Measurements from ENCODE around the gene SIAE. TPM values are rescaled to one million over a fixed set of nuclear protein-coding genes. Genes with fewer than 3 reads are reported as not detected.

SIAE gene
- total RNA-seq, 3 donors from 2014 or later (not counting 1 experiment from before 2014, with no cell fraction given) = 2.5 to 5.4 (median 2.5) TPM

GRCh38 chr11:124678416-124678815 lies 4.9 kb upstream of the SIAE start:
- Histone ChIP-seq H3K9me3 (ENCODE audit: control insufficient read depth, insufficient read depth, low read length) (peaks cover 4% of the 10 kb centered on the region), H3K27ac (ENCODE audit: low read length) (no peak overlapping the region), H3K36me3 (ENCODE audit: control insufficient read depth, insufficient read depth, low read length) (no peaks in the 10 kb centered on the region), H3K27me3 (ENCODE audit: control insufficient read depth, insufficient read depth, low read length) (no peaks in the 10 kb centered on the region), H3K4me3 (ENCODE audit: low read length) (no peak overlapping the region), H3K4me1 (ENCODE audit: control insufficient read depth, insufficient read depth, low read length) (peaks cover 8% of the 10 kb centered on the region)
- Mint-ChIP-seq H3K9me3 (peaks cover 2 to 8% of the 10 kb centered on the region in 2 donors), H3K27ac (no peak overlapping the region), H3K27me3 (ENCODE audit: low read depth in 2 of 2) (peaks cover 19 to 24% of the 10 kb centered on the region in 2 donors), H3K4me3 (no peak overlapping the region), H3K36me3 (peaks cover 15% of the 10 kb centered on the region), H3K4me1 (peaks cover 9 to 14% of the 10 kb centered on the region in 2 donors)
- ATAC-seq = no peak
- 85% methylated on average over 5 of the region's 5 CpGs for whole genome bisulfite sequencing (ENCODE audit: insufficient coverage)
- no peak for TF ChIP-seq CTCF (IDR thresholded peaks at IDR 0.05)
- intact Hi-C loops (cut with micrococcal nuclease) = no loop called here
- DNase-seq = no peak

GRCh38 chr11:124676386-124676785 lies 2.8 kb upstream of the SIAE start:
- H3K4me1 ChIP-seq (ENCODE audit: control insufficient read depth, insufficient read depth, low read length) = peaks cover 15% of the 10 kb centered on the region
- H3K36me3 Mint-ChIP-seq = no peaks in the 10 kb centered on the region

GRCh38 chr11:124674571-124674970 lies 1.0 kb upstream of the SIAE start:
- H3K4me3 Mint-ChIP-seq = peak overlapping the region; percentile 91
- H3K4me1 ChIP-seq (ENCODE audit: control insufficient read depth, insufficient read depth, low read length) = peaks cover 20% of the 10 kb centered on the region
- H3K9me3 Mint-ChIP-seq = no peaks in the 10 kb centered on the region
- intact Hi-C loops (cut with micrococcal nuclease) = no loop called here
- no peak overlapping the region for H3K4me3 ChIP-seq (ENCODE audit: low read length)
- peak overlapping the region; percentile 91 to 92 for H3K27ac Mint-ChIP-seq
- DNase-seq (no peak), ATAC-seq (no peak)
- no peak for TF ChIP-seq CTCF (IDR thresholded peaks at IDR 0.05)
- no peaks in the 10 kb centered on the region for H3K9me3 ChIP-seq (ENCODE audit: control insufficient read depth, insufficient read depth, low read length)
- H3K27ac ChIP-seq (ENCODE audit: low read length) = peak overlapping the region; percentile 66
- no peaks in the 10 kb centered on the region for H3K36me3 Mint-ChIP-seq
- H3K36me3 ChIP-seq (ENCODE audit: control insufficient read depth, insufficient read depth, low read length) = no peaks in the 10 kb centered on the region
- 91% methylated on average over 5 of the region's 5 CpGs for WGBS (ENCODE audit: insufficient coverage)
- H3K4me1 Mint-ChIP-seq = peaks cover 16 to 23% of the 10 kb centered on the region in 2 donors
- no peaks in the 10 kb centered on the region for H3K27me3 ChIP-seq (ENCODE audit: control insufficient read depth, insufficient read depth, low read length)
- peaks cover 3 to 4% of the 10 kb centered on the region in 2 donors for H3K27me3 Mint-ChIP-seq (ENCODE audit: low read depth in 2 of 2)

More at GRCh38 chr11:124676386-124676785, 2.8 kb upstream of the SIAE start:
- DNase-seq (no peak), ATAC-seq (no peak)
- no peak for TF ChIP-seq CTCF (IDR thresholded peaks at IDR 0.05)
- Mint-ChIP-seq H3K27ac (no peak overlapping the region), H3K27me3 (ENCODE audit: low read depth in 2 of 2) (peaks cover 11 to 12% of the 10 kb centered on the region in 2 donors), H3K4me1 (peaks cover 16 to 23% of the 10 kb centered on the region in 2 donors), H3K9me3 (no peaks in the 10 kb centered on the region), H3K4me3 (no peak overlapping the region)
- Histone ChIP-seq H3K9me3 (ENCODE audit: control insufficient read depth, insufficient read depth, low read length) (no peaks in the 10 kb centered on the region), H3K4me3 (ENCODE audit: low read length) (no peak overlapping the region), H3K27ac (ENCODE audit: low read length) (no peak overlapping the region), H3K36me3 (ENCODE audit: control insufficient read depth, insufficient read depth, low read length) (no peaks in the 10 kb centered on the region), H3K27me3 (ENCODE audit: control insufficient read depth, insufficient read depth, low read length) (no peaks in the 10 kb centered on the region)
- intact Hi-C loops (cut with micrococcal nuclease) = no loop called here
- 40% methylated on average over 1 of the region's 2 CpGs for WGBS (ENCODE audit: insufficient coverage)

GRCh38 chr11:124674168-124674517 lies 604 bp upstream of the SIAE start:
- peaks cover 16 to 23% of the 10 kb centered on the region in 2 donors for H3K4me1 Mint-ChIP-seq
- peaks cover 22% of the 10 kb centered on the region for H3K4me1 ChIP-seq (ENCODE audit: control insufficient read depth, insufficient read depth, low read length)
- ATAC-seq (no peak), DNase-seq (no peak)
- H3K36me3 Mint-ChIP-seq = no peaks in the 10 kb centered on the region
- no peaks in the 10 kb centered on the region for H3K9me3 Mint-ChIP-seq
- 44% methylated on average over 18 of the region's 18 CpGs for WGBS (ENCODE audit: insufficient coverage)
- H3K27me3 Mint-ChIP-seq (ENCODE audit: low read depth in 2 of 2) = peaks cover 0 to 4% of the 10 kb centered on the region in 2 donors
- peak overlapping the region; percentile 91 to 92 for H3K27ac Mint-ChIP-seq
- peak overlapping the region; percentile 84 for H3K4me3 ChIP-seq (ENCODE audit: low read length)
- no peaks in the 10 kb centered on the region for H3K27me3 ChIP-seq (ENCODE audit: control insufficient read depth, insufficient read depth, low read length)
- peak overlapping the region; percentile 91 for H3K4me3 Mint-ChIP-seq
- intact Hi-C loops (cut with micrococcal nuclease) = no loop called here
- peak overlapping the region; percentile 66 for H3K27ac ChIP-seq (ENCODE audit: low read length)
- H3K9me3 ChIP-seq (ENCODE audit: control insufficient read depth, insufficient read depth, low read length) = no peaks in the 10 kb centered on the region
- no peaks in the 10 kb centered on the region for H3K36me3 ChIP-seq (ENCODE audit: control insufficient read depth, insufficient read depth, low read length)
- no peak for TF ChIP-seq CTCF (IDR thresholded peaks at IDR 0.05)

Data from natural killer cell (primary cell).